GM19395 (cell line): ENCODE results near the gene SKI.
A peak's percentile ranks its signal among the peaks of the same experiment; 100 is the strongest.

Experiments used
- ATAC-seq: cut with Tn5 transposase; IDR thresholded peaks from one replicate; pipeline ENCODE4 v1.9.1; 2021; ENCODE audit warnings: mild to moderate bottlenecking, moderate library complexity; ENCODE audit not compliant: unreplicated experiment

Gene SKI

DNA sequence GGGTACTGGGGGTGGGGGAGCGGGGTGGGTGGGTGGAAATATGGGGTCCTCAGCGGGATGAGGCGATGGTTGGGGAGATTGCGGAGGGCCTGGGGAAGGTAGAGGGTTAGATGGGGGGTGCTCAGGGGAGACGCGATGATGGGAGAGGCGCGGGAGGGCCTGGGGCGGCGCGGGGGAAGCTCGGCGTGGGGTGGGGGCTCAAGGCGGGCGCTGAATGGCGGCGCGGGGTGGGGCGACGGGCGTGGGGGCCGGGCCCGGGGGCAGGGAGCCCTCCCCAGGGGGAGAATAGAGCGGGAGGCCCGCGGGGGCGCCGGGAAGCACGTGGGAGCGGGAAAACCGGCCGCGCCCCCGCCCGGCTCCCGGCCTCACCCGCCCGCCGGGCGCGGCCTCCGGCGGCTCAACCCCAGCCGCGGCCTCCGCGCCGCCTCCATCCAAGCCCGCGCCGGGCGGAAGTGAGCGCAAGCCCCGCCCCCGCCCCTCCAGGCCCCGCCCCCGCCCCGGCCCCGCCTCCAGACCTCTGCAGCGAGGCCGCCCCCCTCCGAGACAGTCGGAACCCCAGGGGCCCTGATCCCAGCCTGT, 33.7 kb upstream of the SKI start, which contains the start of gene FAAP20:
FAAP20 (minus strand) TSS at position 454 of the 579 bp plus-strand sequence; CDS start at position 431, 23 bp downstream.
- ATAC-seq = peak; percentile 55

DNA sequence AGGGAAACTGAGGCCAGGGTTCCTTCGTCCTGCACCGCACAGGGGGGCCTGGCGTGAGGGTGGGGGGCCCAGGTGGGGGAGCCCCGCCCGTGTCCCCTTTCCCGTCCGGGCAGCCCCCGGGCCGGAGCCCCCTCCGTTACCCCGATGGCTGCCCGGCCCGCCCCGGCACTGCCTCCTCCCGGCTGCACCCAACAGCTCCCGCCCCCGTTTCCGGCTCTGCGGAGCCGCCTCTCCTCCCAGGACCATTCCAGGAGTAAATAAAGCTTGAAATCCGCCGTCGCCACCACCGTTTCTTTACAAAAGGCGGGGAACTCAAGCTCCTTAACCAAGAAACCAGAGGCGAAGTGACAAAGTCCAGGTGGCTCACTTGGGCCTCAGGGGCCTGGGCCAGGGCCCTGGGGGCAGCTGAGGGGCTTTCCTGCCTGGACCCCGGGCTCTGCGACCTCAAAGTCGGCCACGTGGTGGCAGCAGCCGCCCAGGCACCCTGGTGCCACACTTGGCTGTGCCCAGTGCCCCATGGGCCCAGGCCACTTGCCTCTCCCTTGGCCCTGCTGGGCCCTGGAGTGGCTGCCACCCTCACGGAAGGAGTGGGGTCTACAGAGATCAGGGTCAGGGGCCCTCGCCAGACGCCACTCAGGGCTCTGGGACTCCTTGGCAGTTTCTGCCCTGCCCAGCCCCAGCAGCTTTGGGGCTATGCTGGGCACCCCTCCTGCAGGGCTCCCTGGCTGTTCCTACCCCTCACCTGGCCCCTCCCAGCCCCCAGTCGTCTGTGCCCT, 33.0 kb upstream of the SKI start:
- peak; percentile 68 for ATAC-seq

DNA sequence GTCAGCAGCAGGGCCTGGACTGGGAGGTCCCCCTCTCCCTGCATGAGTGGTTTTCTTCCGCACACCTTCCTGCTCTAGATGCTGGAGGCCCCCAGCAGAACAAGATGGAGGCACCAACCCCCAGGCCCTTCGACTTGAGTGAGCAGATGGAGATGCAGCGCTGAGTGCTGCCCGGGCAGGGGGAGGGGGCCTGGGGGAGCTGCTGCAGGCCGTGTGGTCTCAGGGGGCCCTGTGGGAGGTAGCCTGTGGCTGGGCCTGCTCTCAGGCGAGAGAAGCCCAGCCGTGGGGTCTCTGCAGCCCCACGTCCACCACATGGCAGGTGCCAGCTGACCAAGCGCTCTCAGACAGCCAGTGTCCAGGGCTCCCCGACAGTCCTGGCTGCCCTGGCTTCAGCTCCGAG, 32.3 kb upstream of the SKI start:
- ATAC-seq = no peak

DNA sequence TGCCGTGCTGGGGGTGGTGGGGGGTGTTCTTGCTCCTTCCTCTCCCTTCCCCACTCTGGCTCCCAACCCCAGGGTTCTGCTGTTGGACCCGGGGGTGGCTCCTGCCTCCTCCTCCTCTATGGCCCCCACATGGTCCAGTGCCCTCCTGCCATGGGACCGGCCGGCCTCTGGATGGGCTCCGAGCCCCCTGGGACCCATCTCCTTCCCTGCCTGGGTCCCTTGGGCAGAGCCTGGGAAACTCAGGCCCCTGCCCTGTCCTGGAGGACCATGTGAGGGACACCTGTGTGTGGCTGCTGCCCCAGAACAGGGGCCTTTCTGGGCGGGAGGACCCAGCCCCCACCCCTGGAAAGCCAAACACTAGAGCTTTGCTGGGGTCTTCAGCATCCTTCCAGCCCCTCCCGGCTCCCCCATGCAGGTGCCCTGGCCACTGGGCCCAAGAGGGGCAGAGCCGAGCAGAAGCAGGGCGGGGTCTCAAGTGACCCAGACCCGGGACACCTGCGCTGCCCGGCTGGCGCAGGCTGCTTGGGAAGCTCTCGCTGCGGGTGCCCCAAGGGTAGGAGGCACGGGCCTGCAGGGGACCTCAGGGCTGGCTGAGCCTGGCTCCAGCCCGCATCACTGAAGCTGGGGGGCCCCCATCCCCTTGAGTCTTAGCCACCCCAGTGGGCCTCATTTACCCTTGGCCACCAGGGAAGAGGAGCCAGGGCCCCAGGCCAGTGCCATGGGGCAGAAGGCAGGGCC, 31.0 kb upstream of the SKI start:
- ATAC-seq = no peak

DNA sequence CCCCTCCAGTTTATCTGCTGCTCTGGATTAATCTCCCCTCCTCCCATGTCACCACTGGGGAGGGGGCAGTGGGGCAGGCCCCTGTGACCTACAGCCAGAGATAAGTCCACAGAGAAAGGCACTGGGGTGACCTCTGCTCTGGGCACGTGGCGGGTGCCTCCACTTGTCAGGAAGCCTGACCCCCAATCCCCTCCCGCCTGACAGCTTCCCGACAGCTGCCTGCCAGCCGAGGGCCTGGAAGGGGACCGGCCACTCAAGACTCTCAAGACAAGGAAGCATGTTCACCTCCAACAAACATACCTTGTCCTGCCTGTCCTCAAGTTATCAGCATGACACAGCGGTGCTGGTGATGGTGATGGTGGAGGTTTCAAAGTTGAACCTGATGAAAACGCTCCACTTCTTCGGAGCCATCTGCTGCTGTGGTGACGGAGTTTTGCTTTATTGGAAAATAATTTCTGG, 30.4 kb upstream of the SKI start:
- ATAC-seq = no peak

DNA sequence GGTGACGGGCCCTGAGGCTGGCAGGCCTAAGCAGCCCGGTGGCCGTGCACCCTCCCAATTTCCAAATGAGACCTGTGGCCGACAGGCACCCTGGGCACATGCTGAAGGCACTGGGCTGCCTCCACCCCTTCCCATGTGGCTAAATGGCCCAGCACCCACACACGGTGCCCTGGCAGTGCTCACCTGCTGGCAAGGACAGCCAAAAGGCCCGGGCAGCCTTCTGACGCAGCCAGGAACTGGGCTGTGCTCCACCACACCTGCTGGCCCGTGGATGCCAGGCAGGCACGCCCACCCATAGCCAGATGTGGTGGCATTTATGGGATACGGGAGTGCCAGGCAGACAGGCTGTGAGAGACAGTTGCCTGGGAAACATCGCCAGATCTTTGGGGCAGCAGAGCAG, 29.5 kb upstream of the SKI start:
- ATAC-seq = no peak

DNA sequence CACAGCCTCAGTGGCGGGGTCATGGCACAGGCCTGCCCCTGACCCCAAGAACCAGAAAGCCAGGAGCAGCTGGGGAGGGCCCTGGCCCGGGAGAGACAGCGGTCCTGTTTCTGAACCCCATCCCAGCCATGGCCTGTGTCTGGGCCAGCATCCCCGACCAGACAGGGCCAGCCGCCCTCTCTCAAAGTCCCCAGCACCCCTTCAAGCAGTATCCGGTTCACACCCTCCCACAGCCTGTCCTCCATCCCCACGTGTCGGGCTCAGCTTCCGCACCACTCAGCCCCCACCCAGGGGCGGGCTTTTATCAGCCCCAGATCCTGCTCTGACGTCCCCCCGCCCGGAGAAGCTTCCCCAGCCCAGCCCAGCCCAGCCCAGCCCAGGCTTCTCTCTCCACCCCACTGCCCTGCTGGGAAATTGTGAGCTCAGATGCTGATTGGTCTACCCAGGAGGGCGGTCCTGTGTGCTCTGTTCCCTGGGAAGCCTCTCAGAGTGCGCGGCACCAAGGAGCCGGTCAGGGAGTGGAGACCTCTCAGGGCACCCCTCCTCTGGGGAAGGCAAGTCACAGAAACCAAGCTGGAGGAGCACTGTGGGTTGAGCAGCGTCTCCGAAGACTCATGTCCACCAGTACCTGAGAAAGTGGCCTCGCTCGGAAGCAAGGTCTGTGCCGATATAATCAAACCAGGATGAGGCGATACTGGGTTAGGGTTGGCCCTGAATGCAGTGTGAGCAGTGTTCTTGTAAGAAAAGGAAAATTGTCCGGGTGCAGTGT, 28.9 kb upstream of the SKI start:
- no peak for ATAC-seq

DNA sequence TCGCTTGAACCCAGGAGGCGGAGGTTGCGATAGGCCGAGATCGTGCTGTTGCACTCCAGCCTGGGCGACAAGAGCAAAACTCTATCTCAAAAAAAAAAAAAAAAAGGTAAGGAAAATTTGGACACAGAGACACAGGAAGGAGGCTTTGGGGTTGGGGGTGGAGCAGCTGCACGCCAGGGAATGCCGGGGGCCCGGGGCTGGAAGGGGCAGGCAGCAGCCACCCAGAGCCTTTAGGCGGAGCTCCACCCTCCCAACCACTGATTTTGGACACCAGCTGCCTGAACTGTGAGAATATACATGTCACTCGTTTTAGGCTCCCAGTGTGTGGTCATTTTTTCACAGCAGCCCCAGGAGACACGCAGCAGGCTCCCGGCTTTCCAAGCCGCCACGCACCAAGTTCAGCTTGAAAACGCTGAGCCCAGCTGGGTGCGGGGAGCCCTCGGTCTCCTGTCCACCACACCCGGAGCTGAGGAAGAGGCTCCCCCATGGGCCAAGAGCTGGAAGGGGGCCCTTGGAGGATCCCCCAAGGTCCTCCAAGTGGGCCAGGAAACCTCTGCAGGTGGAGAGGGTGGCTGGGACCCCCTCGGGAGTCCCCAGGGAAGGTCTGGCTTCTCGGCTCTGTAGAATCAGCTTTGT, 27.7 kb upstream of the SKI start:
- no peak for ATAC-seq

DNA sequence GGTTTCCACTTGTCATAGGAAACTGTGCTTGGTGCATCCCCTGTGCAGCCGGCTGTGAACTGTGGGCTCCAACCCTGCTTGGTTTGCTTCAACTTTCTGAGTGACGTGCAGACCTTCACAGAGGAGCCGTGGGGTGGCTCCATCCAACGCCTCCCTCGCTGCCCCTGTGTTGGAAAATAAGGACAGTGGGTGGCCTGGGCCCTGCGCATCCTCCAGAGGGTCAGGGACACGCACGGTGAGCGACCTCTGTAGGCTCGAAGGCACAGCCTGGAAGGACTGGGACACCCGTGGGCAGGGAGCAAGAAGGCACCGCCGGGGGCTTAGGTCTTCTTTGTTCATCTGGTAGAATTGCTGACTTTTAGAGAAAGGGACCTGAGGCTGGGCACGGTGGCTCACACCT, 27.1 kb upstream of the SKI start:
- ATAC-seq = no peak

DNA sequence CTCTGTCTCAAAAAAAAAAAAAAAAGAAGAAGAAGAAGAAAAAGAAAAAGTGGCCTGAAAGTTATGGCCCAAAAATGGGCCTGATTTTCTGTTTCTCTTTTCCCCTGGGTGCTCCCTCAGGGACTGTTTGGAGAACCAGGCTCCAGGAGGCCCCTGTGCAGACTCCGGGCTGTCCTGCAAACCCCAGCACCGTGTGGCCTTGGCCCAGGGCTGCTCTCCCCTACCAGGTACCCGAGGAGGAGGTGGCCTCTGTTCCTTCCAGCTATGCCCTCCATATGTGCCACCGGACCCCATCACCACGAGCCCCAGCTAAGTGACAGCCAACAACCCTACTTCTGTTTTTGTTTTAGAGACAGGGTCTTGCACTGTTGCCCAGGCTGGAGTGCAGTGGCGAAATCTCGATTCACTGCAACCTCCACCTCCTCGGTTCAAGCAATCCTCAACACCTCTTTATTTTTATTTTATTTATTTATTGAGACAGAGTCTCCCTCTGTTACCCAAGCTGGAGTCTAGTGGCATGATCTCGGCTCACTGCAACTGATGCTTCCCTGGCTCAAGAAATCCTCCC, 26.0 kb upstream of the SKI start:
- ATAC-seq = no peak

DNA sequence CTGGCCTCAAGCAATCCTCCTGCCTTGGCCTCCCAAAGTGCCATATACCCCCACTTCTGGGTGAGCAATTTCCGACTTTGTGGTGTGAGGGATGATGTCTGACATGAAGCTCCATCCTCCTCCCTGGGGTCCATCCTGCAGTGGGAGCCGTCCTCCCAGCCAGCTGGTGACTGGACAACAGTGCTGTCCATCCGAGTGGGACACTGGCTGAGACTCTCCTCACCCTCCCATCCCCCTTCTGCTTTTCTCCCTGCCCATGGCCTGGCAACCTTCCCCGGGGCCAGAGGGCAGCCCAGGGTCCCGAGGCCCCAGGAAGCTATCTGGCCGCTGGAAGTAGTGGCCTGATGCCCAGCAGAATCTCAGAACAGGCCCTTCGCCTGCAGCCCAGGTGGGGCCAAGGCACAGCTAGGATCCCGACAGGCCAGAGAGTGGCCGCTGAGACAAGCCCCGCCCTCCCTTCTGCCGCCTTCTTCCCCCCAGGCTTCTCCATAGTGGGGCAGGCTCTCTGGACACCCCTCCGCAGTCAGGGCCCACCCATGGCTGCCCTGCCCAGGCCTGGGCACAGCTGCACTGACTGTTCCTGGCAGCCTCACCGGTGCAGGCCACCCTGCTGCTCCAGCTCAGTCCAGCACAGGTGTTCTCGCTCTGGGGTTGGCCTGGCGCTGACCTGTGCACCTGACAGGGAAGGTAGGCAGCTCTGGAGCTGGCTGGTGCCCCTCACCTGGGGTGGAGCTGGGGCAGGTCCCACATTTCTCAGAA, 25.1 kb upstream of the SKI start:
- ATAC-seq = no peak

DNA sequence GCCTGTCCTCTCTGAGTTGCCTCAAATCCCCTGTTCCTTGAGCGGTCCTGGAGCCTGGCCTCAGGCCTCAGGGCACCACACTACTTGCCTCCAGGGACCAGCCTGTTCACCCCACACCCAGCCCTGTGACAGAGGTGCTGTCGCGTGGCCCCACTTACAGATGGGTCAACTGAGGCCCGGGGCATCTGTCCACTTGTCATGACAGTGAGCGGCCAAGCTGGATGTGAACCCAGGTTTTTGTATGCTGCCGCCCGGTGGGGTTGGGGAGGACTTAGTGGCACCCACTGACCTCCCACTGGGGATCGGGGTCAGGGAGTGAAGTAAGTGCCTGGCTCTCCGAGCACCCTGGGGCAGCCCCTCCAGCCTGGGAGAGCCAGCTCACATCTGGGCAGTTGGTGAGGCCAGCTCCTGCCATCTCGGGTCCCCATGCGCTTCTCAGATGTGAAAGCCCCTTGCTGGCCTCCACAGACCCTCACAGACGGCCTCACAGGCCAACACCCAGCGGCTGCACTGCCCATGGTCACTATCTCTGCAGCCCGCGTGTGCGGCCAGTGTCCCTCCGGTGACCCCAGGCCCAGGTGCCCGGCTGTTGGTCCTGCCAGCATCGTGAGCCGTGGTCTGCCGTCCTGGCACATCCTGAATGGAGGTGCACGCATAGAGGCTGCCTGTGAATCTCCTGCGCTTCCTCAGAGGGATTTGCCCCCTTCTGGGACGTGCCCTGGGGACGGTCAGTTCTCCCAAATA, 24.3 kb upstream of the SKI start:
- no peak for ATAC-seq

DNA sequence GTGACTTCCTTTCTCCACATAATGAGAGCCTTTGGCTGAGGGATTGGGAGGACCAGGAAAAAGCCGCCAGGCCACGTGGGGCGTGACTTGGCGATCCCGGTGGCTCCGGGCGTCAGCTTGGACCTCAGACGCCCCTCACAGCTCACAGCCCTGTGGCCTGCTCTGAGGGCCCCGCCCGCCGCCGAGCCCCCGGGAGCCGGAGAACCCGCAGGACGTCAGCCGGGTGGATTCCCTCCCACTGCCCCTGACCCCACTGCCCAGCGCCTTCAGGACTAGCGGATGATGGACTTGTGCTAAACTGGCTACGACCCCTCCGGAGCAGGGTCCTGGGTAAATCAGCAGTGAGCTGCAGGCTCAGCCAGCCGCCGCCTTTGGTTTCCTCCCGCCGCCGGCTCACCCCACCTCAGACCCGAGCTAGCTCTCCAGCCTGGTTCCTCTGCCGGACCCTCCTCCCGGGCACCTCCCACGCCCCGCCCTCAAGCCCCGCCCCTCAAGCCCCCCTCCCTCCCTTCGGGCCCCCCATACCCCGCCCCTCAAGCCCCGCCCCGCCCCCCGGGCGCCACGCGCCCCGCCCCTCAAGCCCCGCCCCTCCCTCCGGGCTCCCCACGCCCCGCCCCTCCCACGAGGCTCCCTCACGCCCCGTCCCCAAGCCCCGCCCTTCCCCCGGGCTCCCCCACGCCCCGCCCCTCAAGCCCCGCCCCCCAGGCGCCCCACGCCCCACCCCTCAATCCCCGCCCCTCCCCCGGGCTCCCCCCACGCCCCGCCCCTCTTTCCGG, 23.5 kb upstream of the SKI start:
- ATAC-seq = no peak

DNA sequence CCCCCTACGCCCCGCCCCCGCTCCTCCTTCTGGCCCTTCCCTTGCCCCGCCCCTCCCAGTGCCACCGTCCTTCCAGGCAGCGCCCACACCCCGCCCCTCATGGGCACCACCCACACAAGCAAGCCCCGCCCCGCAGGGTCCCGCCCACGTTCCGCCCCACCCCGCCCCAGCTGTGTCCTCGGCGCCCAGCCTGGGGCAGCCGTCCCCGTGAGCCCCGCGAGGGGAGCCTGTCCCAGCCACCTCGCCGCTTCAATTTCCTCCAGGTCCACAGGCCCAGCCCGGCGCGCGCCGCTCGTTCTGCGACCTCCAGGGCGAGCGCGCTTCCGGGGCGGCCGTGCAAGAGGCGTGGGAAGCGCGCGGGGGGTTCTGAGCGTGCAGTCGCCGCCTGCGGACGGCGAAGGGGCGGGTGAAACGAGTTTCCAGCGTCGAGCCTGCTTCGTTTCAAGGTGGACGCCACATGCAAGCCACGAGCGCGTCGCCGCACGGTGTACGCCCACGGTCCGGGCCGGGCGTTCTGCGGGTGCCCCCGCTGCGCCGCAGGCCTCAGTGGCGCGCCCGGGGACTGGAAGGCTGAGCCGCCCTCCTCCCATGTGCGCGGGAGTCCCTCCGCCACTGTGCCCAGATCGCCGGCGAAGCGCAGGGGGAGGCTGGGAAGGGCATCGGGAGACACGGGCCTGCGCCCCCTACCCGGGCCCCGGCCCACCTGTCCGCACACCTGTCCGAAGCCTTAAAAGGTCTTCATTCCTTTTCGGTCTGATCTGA, 22.7 kb upstream of the SKI start:
- peak; percentile 49 for ATAC-seq

DNA sequence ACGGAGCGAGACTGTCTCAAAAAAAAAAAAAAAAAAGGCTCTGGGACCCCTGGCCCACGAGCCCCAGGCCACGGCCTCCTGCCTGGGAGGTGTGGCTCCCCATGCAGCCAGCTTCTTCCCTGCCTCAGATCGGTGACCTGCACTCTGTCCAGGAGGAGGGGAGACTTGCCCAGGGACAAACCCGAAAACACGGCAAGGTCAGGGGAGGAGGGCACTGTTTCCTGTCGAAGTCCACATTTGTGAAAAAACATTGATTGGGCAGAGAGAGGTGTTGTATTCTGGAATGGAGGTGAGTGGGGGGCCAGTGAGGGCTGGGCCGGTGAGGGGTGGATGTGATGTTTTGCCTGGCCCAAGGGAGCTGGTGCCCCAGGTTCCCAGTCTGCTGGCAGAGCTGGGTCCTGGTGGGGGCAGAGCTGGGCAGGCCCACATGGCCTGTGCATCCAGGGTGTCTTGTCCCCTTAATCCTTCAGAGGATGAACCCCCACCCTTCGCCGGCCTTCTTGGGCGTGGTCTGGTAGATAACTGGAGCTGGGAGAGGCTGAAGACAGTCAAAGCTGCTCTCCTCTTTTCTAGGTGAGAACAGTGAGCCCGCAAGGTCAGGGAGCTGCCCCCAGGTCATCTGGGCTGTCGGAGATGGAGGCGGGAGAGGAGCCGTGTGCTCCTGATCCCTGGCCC, 21.2 kb upstream of the SKI start:
- no peak for ATAC-seq

DNA sequence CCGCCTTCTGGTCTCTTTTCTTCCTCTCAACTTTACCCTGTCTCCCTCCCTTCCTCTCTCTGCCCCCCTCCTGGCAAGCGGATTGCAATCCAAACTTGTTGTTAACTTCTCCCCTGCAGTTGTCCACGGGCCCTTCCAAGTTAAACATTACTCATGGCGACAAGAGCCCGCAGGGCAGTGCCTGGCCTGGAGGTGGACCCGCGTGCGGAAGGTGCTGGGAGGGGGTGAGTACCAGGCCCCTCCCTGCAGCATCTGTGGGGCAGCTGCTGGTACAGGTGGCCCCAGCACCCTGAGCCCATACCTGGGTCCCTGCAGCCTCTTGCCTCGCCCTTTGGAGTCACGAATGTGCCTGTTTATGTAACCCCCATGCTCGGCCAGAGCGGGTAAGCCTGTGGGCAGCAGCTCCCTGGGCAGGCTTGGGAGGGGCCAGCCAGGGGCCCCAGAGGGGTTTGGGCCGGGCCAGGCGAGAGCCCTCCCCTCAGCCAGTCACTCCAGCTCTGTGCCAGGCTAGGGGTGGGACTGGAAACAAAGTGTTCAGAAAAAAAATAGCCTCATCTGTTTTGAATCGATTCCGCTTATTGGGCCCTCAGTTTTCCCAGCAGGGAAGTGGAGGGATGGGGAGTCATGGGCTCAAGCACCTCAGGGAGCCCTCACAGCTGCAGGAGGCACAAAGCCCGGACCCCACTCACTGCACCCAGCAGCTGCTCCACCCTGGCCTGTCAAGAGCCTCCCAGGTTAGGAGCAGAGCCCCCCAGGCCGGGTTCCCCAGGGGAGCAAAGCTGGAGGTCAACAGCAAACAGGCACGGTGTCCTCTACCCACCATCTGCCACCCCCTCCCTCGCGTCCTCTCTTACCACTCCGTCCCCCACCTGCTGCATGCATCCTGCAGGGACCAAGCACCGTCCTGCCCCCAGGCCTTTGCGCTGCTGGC, 19.5 kb upstream of the SKI start:
- no peak for ATAC-seq
